Thymus (tissue), 11 donors: Measurements from ENCODE around the gene CACNA2D3. TPM values are rescaled to one million over a fixed set of nuclear protein-coding genes. Genes with fewer than 3 reads are reported as not detected.

Experiments
- DNase-seq, 9 donors: peaks; one replicate each; pipeline ENCODE4 v3.0.0-alpha.2; 2013; ENCODE audit warnings: low spot score in 9 of 9, low read depth in 6 of 9, missing footprints in 1 of 9
- H3K27ac ChIP-seq, 2 donors: one replicate each; pipeline ENCODE4 v1.5.1; 2013; ENCODE audit warnings: control low read depth in 1 of 2, low read depth in 1 of 2, low read length in 1 of 2, mild to moderate bottlenecking in 1 of 2, moderate library complexity in 1 of 2
- H3K27me3 ChIP-seq, 2 donors: one replicate each; pipeline ENCODE4 v1.5.1; 2013; ENCODE audit warnings: low read length in 1 of 2; ENCODE audit not compliant: control insufficient read depth in 2 of 2, insufficient read depth in 1 of 2
- H3K36me3 ChIP-seq, 2 donors: one replicate each; pipeline ENCODE4 v1.5.1; 2013; ENCODE audit warnings: low read length in 1 of 2, mild to moderate bottlenecking in 1 of 2, moderate library complexity in 1 of 2; ENCODE audit not compliant: control insufficient read depth in 2 of 2, insufficient read depth in 2 of 2
- H3K4me1 ChIP-seq, 2 donors: one replicate each; pipeline ENCODE4 v1.5.1; 2013; ENCODE audit warnings: low read length in 2 of 2; ENCODE audit not compliant: control insufficient read depth in 2 of 2, insufficient read depth in 2 of 2
- H3K4me3 ChIP-seq, 2 donors: one replicate each; pipeline ENCODE4 v1.5.1; 2013; ENCODE audit warnings: low read length in 2 of 2, control low read depth in 1 of 2, mild to moderate bottlenecking in 1 of 2
- H3K9me3 ChIP-seq, 2 donors: one replicate each; pipeline ENCODE4 v1.5.1; 2013; ENCODE audit warnings: low read length in 1 of 2, mild to moderate bottlenecking in 1 of 2; ENCODE audit not compliant: control insufficient read depth in 2 of 2, insufficient read depth in 1 of 2
- WGBS: extraction: QIAGEN DNeasy Blood & Tissue Kit; methylation state at CpG from one replicate; pipeline ENCODE4 v1.1.7; 2013; 5-methylcytosine and 5-hydroxymethylcytosine counted together
- polyA plus RNA-seq: library from polyadenylated mRNA; stranded (reverse); fragments of 200-250 nt; gene quantifications from one replicate; pipeline ENCODE4 v1.2.3, GENCODE V29; 2013
- total RNA-seq: library from RNA; stranded (reverse); fragments of 120-200 nt; gene quantifications from one replicate; pipeline ENCODE4 v1.2.4, GENCODE V29; 2013
- donor health status: healthy.

CACNA2D3 gene
- total and polyA plus RNA-seq, 2 donors, result 1.8 to 2.1 TPM

DNA sequence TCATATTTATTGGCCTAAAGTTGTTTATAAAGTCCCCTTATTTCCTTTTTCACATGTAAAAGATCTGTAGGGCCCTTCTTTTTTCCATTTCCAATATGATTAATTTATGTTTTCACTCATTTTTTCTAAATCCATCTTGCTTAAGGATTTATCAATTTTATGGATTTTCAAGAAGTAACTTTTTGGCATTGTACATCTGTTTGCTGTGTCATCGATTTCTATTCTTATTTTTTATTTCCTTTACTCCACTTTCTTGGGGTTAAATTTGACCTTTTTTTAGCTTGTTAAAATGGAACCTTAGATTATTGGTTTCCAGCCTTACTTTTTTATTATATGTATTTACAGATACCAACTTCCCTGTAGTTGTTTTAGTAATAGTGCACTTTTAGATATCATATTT, 597.6 kb downstream of the CACNA2D3 start:
- H3K27ac ChIP-seq, result no peak overlapping the region
- no peaks in the 10 kb centered on the region for H3K36me3 ChIP-seq
- DNase-seq, result no peak
- no peaks in the 10 kb centered on the region for H3K4me1 ChIP-seq
- H3K9me3 ChIP-seq, result no peaks in the 10 kb centered on the region
- H3K4me3 ChIP-seq, result no peak overlapping the region
- WGBS, result 95% methylated on average over 1 of the region's 1 CpG
- H3K27me3 ChIP-seq, result no peaks in the 10 kb centered on the region

DNA sequence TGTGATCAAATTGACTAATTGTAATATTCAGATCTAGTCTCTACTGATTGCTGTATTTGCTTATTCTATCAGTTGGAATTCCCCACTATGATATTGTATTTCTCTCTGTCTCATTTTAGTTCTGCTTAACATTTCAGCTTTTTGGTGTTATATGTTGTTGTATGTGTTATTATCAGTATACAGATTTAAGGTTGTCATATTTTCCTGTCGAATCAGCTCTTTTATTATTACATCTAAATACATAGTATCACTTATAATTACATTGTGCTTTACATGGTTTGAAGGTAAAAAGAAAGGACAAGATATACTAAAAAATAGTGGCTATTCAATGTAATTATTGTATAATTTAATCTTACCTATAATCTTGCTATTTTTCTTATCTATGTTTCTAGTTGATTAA, 598.3 kb downstream of the CACNA2D3 start:
- Histone ChIP-seq H3K9me3 (no peaks in the 10 kb centered on the region), H3K36me3 (no peaks in the 10 kb centered on the region), H3K4me1 (no peaks in the 10 kb centered on the region), H3K27me3 (no peaks in the 10 kb centered on the region), H3K27ac (no peak overlapping the region), H3K4me3 (no peak overlapping the region)
- no peak for DNase-seq
- WGBS, result 87% methylated on average over 1 of the region's 1 CpG

DNA sequence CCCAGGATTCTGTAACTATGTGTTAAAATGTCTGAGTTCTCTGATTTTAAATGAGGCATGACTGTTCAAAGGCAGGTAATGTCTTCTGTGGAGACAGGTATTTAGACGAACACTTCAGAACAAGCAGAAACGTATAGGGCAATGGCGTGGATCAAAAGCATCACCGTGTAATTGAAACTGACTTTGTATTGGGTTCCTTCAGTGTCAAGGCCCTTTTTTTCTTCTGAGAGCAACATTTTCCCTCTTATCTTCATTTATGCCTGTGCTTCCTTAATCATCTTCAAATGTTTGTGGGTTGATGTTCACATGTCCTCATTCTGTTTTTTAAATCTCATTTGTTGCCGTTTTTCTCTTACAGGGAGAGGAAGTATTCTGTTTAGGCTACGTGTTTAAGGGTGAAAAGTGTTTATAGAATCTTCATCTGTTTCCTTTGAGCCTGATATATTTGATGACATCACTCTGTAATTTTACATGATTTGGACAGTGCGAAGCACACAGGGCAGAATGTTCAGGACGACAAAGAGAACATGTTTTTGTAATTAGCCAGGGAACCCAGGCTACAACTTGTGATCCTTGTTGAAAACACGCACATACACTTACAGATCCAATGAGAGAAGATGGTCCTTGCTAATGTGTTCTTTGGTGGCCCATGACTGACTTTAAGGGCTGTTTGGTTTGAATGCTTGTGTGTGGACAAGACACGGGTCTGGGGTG, 609.5 kb downstream of the CACNA2D3 start:
- 84% methylated on average over 10 of the region's 10 CpGs for WGBS

DNA sequence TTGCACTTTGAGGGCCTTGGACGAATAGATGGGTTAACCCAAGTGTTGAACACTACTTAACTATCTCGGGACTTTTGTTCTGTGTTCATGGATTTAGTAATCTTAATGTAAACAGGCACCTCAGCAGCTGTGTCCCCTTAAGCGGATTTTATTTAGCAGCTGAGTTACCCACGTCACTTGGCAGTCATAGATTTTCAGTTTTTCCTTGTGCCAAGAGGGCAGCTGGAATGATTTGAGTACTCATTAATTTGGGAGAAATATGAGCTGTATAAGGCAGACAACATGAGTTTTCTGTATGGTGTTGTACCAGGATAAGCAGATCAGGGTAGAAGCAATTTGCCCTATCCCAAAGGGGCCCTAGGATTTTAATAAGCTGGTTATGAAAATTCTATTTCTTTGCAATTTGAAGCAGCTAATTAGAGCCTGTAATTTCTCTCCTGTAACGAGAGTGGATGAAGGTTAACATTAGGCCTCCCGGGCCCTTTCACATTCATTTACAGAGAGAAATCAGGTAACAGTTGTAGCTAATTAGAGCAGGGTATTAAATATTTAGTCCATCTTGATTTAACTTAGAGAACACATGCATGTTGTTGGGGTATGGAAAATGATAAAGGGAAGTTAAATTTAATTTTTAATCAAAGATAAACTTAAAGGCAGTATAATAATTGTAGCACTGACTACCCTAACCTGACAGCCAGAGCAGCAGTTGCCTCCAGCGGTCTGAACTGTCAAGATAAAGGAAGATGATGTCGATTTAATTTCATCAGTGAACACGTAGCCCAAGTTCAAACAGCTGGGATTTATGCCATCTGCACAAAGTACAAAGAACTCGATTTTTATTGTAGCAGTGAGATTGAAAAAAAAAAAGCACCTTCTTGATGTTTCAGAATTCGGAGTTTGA, 611.0 kb downstream of the CACNA2D3 start:
- Histone ChIP-seq H3K27ac (no peak overlapping the region), H3K9me3 (no peaks in the 10 kb centered on the region), H3K27me3 (no peaks in the 10 kb centered on the region), H3K4me1 (no peaks in the 10 kb centered on the region), H3K4me3 (no peak overlapping the region), H3K36me3 (no peaks in the 10 kb centered on the region)
- WGBS, result 91% methylated on average over 11 of the region's 11 CpGs
- no peak for DNase-seq

More for the DNA sequence above, 609.5 kb downstream of the CACNA2D3 start:
- no peaks in the 10 kb centered on the region for H3K36me3 ChIP-seq
- no peak overlapping the region for H3K4me3 ChIP-seq
- H3K4me1 ChIP-seq, result no peaks in the 10 kb centered on the region
- no peak for DNase-seq
- H3K9me3 ChIP-seq, result no peaks in the 10 kb centered on the region
- no peak overlapping the region for H3K27ac ChIP-seq
- no peaks in the 10 kb centered on the region for H3K27me3 ChIP-seq

DNA sequence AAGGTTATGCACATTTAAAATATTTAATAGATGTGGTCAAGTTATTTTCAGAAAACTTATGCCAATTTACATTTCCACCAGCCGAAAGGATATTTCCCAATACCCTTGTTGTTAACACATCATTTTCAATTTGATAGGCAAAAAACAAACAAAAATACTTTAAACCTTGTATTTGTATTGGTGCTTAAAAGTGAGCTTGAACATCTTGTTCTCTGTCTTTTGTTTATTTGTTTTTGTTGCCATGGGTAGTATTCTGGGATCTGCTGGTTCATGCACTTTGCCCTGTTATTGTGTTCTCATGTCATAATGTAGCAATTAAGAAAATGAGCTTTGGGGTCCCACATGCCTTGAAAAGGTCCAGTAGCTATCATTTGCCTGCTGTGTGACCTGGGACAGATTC, 614.1 kb downstream of the CACNA2D3 start:
- no peak overlapping the region for H3K4me3 ChIP-seq
- 94% methylated on average over 1 of the region's 1 CpG for WGBS
- no peak overlapping the region for H3K27ac ChIP-seq
- H3K9me3 ChIP-seq, result no peaks in the 10 kb centered on the region
- H3K36me3 ChIP-seq, result no peaks in the 10 kb centered on the region
- DNase-seq, result no peak
- no peaks in the 10 kb centered on the region for H3K27me3 ChIP-seq
- no peaks in the 10 kb centered on the region for H3K4me1 ChIP-seq

DNA sequence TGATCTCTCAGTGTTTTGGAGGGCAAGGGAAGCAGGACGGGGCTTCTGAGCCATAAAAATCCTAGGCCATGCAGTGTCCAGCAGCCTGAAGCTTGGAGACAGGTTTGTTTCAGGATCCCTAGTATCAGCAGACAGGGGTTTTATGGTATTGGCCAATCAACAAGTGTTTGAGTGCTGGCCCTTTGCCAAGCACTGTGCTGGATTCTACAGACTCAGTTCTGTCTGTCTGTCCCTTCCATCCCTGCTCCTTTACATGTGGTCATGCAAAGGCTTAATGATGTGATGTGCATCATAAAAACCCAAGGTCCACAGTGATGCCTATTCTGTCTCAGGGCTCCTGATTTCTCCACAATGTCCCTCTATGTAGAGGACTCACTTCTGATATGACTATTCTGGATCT, 621.4 kb downstream of the CACNA2D3 start:
- no peaks in the 10 kb centered on the region for H3K9me3 ChIP-seq
- H3K4me1 ChIP-seq, result no peaks in the 10 kb centered on the region
- H3K27ac ChIP-seq, result no peak overlapping the region
- H3K27me3 ChIP-seq, result no peaks in the 10 kb centered on the region
- H3K36me3 ChIP-seq, result no peaks in the 10 kb centered on the region
- DNase-seq, result no peak
- no peak overlapping the region for H3K4me3 ChIP-seq
- 59% methylated on average over 1 of the region's 1 CpG for WGBS

DNA sequence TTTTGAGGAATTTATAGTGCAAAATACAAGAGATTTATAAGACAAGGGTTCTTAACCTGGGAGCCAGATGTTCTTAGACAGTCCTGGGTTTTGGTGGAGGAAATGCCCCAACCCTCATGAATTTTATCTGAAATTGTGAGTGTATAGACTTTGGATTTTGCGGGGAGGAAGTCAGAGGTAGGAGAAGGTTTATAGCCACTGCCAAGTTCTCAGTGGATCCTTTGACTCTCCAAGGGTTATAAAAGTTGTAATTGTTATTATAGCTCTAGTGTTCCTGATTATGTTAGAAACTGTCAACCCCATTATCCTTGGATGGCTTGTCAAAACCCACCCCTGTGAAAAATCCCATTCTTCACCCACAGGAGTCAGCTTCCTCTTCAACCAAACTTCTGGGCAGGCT, 621.9 kb downstream of the CACNA2D3 start:
- H3K4me1 ChIP-seq, result no peaks in the 10 kb centered on the region
- DNase-seq, result no peak
- no peak overlapping the region for H3K27ac ChIP-seq
- no peak overlapping the region for H3K4me3 ChIP-seq
- no peaks in the 10 kb centered on the region for H3K27me3 ChIP-seq
- WGBS, result 98% methylated on average over 1 of the region's 1 CpG
- no peaks in the 10 kb centered on the region for H3K9me3 ChIP-seq
- no peaks in the 10 kb centered on the region for H3K36me3 ChIP-seq

DNA sequence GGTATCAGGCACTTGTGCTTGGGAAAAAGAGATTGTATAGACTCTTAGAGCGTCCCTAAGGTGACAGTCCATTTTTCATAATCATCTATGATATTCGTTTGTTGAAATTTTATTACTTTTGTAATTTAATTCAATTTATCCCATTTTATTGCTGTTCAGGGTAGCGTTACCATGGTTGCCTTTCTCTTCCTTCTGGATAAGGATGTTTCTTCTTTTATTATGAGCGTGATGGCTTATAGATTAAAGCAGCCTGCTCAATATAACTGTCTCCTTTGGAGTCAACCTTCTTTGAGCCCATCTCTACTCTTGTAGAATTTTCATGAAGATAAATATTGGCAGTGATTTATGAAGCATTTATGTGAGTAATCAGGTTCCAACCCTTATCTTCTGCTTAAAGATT, 623.5 kb downstream of the CACNA2D3 start:
- WGBS, result 93% methylated on average over 4 of the region's 4 CpGs
- no peak for DNase-seq
- no peak overlapping the region for H3K4me3 ChIP-seq
- no peaks in the 10 kb centered on the region for H3K4me1 ChIP-seq
- H3K36me3 ChIP-seq, result no peaks in the 10 kb centered on the region
- H3K27ac ChIP-seq, result no peak overlapping the region
- H3K27me3 ChIP-seq, result no peaks in the 10 kb centered on the region
- H3K9me3 ChIP-seq, result no peaks in the 10 kb centered on the region

DNA sequence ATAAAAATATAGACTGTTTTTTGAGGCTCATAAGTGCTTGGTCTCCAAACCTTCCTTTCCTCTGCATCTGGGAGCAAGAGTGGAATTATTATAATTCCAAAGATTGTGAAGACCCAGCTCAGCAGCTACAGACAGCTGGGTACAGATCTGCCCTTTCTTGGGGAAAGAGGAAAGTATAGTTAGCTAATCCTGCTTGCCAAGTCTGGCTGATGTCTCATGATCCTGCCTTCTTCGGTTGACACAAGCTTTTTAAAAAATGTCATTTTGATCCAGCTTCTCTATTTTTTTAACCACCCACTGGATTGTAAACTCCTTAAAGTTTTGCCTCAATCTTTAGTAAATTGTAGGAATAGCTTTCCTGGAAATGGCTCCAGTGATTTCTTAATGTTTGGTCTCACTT, 624.4 kb downstream of the CACNA2D3 start:
- 87% methylated on average over 1 of the region's 1 CpG for WGBS
- H3K9me3 ChIP-seq, result no peaks in the 10 kb centered on the region

More for the DNA sequence above, 624.4 kb downstream of the CACNA2D3 start:
- Histone ChIP-seq H3K27me3 (no peaks in the 10 kb centered on the region), H3K27ac (no peak overlapping the region), H3K4me3 (no peak overlapping the region), H3K4me1 (no peaks in the 10 kb centered on the region), H3K36me3 (no peaks in the 10 kb centered on the region)
- DNase-seq, result no peak
